Fibroblast of the aortic adventitia (primary cell): Measurements from ENCODE around the gene PAQR5. TPM values are rescaled to one million over a fixed set of nuclear protein-coding genes. Genes with fewer than 3 reads are reported as not detected.

ENCODE experiments used
- DNase-seq: peaks from one replicate; pipeline ENCODE4 v3.0.0-alpha.2; 2010; ENCODE audit warnings: low read depth
- H3K4me3 ChIP-seq: 2 replicates; pipeline ENCODE4 v1.5.1; 2011; ENCODE audit warnings: low read depth, mild to moderate bottlenecking, control low read depth, low read length, moderate library complexity
- total RNA-seq: library from RNA; depleted of rRNA; stranded (reverse); fragments of >200 nt; gene quantifications from 2 replicates; pipeline ENCODE4 v1.2.3, GENCODE V29; 2012; ENCODE audit warnings: low replicate concordance
- TF ChIP-seq, protein P1 (sequence below): IDR thresholded peaks from 2 replicates; pipeline ENCODE4 v1.5.1; 2011; ENCODE audit warnings: mild to moderate bottlenecking, low read length, control low read depth, inconsistent platforms; ENCODE audit not compliant: insufficient read depth

The PAQR5 gene
- total RNA-seq, 1 donor = 13.2 TPM

DNA sequence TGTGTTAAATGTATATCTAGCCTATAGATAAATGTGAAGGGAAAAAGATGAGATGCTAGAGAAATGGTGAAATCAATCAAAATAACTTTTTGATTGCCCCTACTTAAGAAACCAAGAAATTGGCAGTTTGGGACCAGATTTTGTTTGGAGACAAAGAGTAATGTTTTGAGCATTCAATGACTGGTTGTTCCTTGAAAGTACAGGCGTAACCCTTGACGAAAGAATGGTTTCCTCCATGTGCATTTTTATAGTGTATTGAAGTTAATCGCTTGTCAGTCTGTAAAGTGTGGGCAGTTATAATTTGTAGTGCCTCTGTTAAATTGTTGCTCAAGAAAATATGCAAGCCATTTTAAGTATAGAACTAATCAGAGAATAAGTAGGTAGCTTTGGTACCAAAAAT is 116.7 kb downstream of the PAQR5 start:
- peak overlapping the region; percentile 34 for H3K4me3 ChIP-seq
- TF ChIP-seq, protein P1, sequence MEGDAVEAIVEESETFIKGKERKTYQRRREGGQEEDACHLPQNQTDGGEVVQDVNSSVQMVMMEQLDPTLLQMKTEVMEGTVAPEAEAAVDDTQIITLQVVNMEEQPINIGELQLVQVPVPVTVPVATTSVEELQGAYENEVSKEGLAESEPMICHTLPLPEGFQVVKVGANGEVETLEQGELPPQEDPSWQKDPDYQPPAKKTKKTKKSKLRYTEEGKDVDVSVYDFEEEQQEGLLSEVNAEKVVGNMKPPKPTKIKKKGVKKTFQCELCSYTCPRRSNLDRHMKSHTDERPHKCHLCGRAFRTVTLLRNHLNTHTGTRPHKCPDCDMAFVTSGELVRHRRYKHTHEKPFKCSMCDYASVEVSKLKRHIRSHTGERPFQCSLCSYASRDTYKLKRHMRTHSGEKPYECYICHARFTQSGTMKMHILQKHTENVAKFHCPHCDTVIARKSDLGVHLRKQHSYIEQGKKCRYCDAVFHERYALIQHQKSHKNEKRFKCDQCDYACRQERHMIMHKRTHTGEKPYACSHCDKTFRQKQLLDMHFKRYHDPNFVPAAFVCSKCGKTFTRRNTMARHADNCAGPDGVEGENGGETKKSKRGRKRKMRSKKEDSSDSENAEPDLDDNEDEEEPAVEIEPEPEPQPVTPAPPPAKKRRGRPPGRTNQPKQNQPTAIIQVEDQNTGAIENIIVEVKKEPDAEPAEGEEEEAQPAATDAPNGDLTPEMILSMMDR = no peak
- peak; percentile 34 for DNase-seq

DNA sequence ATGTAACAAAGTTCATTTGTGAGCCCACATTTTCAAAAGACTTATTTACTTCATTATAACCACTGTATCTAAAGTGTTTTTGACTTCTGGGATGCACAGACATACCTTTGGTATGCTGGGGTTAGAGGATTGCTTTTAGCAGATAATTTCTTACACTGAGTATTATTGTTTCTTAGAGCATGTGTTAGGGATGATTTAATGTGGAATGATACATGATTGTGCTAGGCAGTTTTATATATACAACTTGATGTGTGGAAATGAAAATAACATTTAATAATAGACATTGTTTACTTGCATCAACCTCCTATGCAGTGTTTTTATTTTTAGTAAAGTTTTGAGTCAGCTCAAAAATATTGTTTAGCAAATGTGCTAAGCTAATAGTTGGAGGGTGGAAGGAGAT is 118.9 kb downstream of the PAQR5 start:
- TF ChIP-seq, protein P1 = no peak
- H3K4me3 ChIP-seq = no peak overlapping the region
- DNase-seq = no peak

DNA sequence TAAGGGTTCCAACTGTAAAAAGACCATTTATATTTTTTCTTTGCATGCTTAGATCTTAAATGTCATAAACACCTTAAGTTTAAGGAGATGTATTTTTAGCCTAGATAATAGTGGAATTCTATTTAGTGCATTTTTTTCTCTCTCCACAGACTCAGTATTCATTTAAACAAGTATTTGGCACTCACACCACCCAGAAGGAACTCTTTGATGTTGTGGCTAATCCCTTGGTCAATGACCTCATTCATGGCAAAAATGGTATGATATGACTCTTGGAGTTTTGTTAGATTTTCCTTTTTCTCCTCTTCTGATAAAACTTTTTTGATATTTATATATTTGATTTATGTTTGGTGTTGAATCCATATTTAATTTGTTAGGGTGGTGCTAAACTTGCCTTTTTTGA is 122.8 kb downstream of the PAQR5 start:
- peak; percentile 39 for DNase-seq
- no peak overlapping the region for H3K4me3 ChIP-seq
- TF ChIP-seq, protein P1 = no peak

DNA sequence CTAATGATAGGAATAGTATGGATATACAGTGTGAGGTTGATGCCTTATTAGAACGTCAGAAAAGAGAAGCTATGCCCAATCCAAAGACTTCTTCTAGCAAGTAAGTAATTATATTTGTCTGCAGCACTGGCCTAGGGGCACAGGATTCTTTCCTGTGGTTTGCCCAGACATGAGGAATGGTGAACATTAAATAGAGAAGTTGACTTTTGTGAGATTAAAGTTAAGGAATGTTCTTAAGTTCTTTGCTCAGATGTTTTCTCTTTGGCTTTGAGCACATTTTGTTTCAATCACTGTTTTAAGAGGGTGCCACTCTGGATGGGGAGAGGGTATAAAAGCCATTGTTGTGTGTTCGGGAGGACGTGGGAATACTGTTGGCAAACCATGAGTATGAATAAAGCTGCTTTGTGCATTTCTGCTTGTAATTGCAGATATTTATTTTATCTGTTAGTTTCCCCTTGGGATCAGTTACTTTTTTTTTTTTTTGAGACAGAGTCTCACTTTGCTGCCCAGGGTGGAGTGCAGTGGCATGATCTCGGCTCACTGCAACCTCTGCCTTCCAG is 123.7 kb downstream of the PAQR5 start:
- no peak for DNase-seq
- TF ChIP-seq, protein P1 = no peak

DNA sequence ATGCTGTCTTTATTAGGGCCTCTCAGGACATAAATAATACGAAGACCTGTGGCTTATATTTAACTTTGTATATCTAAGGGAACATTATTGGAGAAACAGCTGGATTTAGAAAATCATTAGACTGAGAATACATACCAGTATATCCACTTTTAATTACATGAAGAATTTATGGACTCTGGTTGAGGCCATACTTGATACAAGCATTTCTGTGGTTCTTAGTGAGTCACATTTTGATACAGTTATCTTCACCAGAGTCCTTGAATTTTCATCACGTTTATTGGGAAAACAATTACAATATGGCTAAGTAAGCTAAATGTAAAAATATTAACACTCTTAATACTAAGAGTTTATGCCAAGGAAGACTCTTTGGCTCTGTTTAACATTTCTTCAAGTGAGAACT is 125.3 kb downstream of the PAQR5 start:
- no peak overlapping the region for H3K4me3 ChIP-seq
- TF ChIP-seq, protein P1 = no peak
- no peak for DNase-seq

More for the DNA sequence above, 123.7 kb downstream of the PAQR5 start:
- H3K4me3 ChIP-seq = no peak overlapping the region

DNA sequence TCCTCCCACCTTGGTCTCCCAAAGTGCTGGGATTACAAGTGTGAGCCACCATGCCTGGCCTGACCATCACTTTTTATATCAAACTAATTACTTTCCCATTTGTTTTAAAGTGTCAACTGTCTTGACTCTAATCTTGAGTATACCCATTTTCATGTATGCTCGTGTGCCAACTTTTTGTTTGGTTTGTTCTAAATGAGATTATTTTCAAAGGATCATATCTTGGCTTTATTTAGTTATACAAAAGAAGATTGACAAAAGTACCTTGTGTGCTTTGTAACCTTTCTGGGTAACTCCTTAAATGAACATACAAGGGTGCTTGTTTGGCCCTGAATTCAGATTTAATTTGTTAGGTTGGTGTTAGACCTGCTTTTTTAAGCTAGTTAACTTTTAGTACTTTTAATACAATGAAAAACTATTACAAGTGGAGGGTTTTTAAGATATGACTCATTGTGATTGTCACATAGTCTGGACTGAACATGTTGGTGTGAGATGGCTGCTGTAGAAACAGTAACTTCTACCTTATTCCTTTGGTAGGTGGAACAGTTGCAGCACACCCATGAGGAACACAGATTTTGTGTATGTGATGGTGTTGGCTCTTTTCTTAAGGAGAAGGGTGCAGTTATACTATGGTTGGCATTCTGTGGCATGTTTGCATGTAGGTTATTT is 126.2 kb downstream of the PAQR5 start:
- H3K4me3 ChIP-seq = no peak overlapping the region
- no peak for DNase-seq
- TF ChIP-seq, protein P1 = no peak
